ENCODE measurements around the gene KCNK13. TPM values are rescaled to one million over a fixed set of nuclear protein-coding genes. Genes with fewer than 3 reads are reported as not detected.
"Not testable (repeated sequence)": the region's sequence is repeated elsewhere in the genome, so short reads cannot be mapped to it uniquely, and the experiment has no call there.

Gene KCNK13
- not detected for total RNA-seq

- DNase-seq (ENCODE audit: extremely low spot score in 2 of 2), result no peak
- TF ChIP-seq POLR2AphosphoS5 (IDR thresholded peaks at IDR 0.05; ENCODE audit: insufficient read depth in 1 of 2, low read depth in 1 of 2) (no peak), POLR2A (IDR thresholded peaks at IDR 0.05) (no peak), CTCF (IDR thresholded peaks at IDR 0.05) (no peak)
These were observed at the start of gene KCNK13 for GRCh38 chr14:90061685-90062126. KCNK13 (plus strand) TSS chr14:90061994; CDS start chr14:90062206, 212 bp downstream.

DNA sequence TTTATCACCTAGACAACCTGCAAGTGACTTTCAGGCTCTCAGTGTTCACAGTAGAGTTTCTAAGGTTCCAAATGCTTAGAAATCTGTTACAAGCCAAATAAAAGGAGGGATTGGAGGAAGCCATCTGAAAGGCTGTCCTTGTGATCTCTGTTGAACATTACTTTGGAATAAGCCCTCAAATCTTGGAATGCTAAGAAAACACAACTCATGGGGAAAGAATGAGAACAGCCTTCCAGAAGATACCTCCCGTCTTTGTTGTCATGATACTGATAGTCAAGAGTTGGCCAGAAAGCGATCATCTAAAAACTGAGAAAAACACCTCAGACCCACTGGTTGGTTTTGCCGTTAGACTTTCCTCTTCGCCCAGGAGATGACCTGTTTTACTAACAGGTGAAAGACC, 44.4 kb upstream of the KCNK13 start:
- no peak overlapping the region for H3K4me3 ChIP-seq
- H3K9me3 ChIP-seq, result no peaks in the 10 kb centered on the region
- H3K27me3 ChIP-seq, result no peaks in the 10 kb centered on the region
- intact Hi-C loops (cut with DNase I), result no loop called here
- H3K4me1 ChIP-seq, result no peaks in the 10 kb centered on the region
- TF ChIP-seq CTCF (IDR thresholded peaks at IDR 0.05), result no peak
- TF ChIP-seq POLR2A (IDR thresholded peaks at IDR 0.05), result no peak
- no peak for TF ChIP-seq POLR2AphosphoS5 (IDR thresholded peaks at IDR 0.05; ENCODE audit: insufficient read depth in 1 of 2, low read depth in 1 of 2)
- no peak for DNase-seq (ENCODE audit: extremely low spot score in 2 of 2)
- peaks cover 0 to 15% of the 10 kb centered on the region in 2 donors for H3K36me3 ChIP-seq
- H3K27ac ChIP-seq, result no peak overlapping the region

More at GRCh38 chr14:90061685-90062126, at the start of gene KCNK13:
- H3K36me3 ChIP-seq, result no peaks in the 10 kb centered on the region
- intact Hi-C loops (cut with DNase I), result no loop called here
- H3K9me3 ChIP-seq, result no peaks in the 10 kb centered on the region
- no peak within 1 kb of the TSS for H3K27ac ChIP-seq
- no peaks in the 10 kb centered on the region for H3K27me3 ChIP-seq
- H3K4me1 ChIP-seq, result peaks cover 19% of the 10 kb centered on the region
- peak within 1 kb of the TSS; percentile 31 to 51 for H3K4me3 ChIP-seq

DNA sequence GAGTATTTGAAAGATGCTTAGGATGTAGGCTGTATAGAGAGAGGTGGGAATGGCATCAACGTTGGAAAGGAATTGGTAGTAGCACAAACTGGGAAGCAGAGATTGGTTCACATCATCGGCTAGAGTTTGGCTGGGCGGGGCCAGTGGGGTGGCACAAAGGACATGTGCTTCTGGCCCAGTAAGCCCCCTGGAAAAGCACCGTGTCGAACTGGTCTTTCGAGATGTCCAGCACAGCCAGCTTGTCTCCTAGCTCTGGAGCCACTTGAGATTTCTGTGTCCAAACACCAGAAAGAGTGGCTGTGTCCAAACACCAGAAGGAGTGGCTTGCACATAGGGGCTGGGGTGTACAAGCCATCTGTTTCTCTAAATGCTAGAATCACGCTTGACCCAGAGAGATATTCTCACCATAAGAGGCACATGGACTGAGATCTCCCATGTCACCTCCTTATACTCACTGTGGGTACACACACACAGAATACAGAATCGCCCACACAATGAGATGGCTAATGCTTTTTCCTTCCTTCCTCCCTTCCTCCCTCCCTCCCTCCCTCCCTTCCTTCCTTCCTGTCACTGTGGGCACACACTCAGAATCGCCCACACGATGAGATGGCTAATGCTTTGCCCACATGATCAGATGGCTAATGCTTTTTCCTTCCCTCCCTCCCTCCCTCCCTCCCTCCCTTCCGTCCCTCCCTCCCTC, 41.8 kb upstream of the KCNK13 start:
- Histone ChIP-seq H3K36me3 (peaks cover 0 to 20% of the 10 kb centered on the region in 2 donors), H3K4me1 (no peaks in the 10 kb centered on the region)
- DNase-seq (ENCODE audit: extremely low spot score in 2 of 2), result no peak

GRCh38 chr14:90023176-90023896, 38.5 kb upstream of the KCNK13 start:
- TF ChIP-seq CTCF (IDR thresholded peaks at IDR 0.05) (no peak), POLR2AphosphoS5 (IDR thresholded peaks at IDR 0.05; ENCODE audit: insufficient read depth in 1 of 2, low read depth in 1 of 2) (no peak), POLR2A (IDR thresholded peaks at IDR 0.05) (no peak)
- H3K27ac ChIP-seq, result no peak overlapping the region
- no peak overlapping the region for H3K4me3 ChIP-seq
- no peak for DNase-seq (ENCODE audit: extremely low spot score in 2 of 2)
- H3K9me3 ChIP-seq, result no peaks in the 10 kb centered on the region
- peaks cover 0 to 23% of the 10 kb centered on the region in 2 donors for H3K36me3 ChIP-seq
- intact Hi-C loops (cut with DNase I), result no loop called here
- H3K27me3 ChIP-seq, result no peaks in the 10 kb centered on the region
- no peaks in the 10 kb centered on the region for H3K4me1 ChIP-seq

More for the DNA sequence above, 41.8 kb upstream of the KCNK13 start:
- TF ChIP-seq POLR2A (IDR thresholded peaks at IDR 0.05) (no peak), POLR2AphosphoS5 (IDR thresholded peaks at IDR 0.05; ENCODE audit: insufficient read depth in 1 of 2, low read depth in 1 of 2) (no peak)
- Histone ChIP-seq H3K9me3 (no peaks in the 10 kb centered on the region), H3K27me3 (no peaks in the 10 kb centered on the region), H3K4me3 (no peak overlapping the region), H3K27ac (no peak overlapping the region)
- intact Hi-C loops (cut with DNase I), result no loop called here

DNA sequence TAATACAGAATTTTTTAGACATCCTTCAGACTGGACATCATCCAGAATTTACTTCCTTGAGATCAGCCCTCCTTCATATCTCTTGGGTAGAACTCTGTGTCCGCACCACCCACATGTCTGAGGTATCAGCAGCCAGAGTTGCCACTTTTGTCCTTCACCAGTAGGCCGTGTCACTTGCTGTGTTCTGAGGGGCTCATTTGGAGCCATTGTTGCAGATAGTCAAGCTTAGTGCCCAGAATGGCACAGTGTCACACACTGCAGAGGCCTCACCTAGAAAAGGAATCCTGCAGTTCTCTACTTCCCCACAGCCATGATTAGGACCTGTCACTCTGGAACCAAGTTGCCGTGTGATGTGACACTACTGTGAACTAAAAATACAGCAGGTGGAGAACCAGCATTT, 36.9 kb upstream of the KCNK13 start:
- H3K36me3 ChIP-seq, result peaks cover 0 to 19% of the 10 kb centered on the region in 2 donors
- no peak for DNase-seq (ENCODE audit: extremely low spot score in 2 of 2)
- intact Hi-C loops (cut with DNase I), result no loop called here
- no peaks in the 10 kb centered on the region for H3K4me1 ChIP-seq
- no peak overlapping the region for H3K4me3 ChIP-seq
- H3K9me3 ChIP-seq, result no peaks in the 10 kb centered on the region
- H3K27me3 ChIP-seq, result no peaks in the 10 kb centered on the region
- H3K27ac ChIP-seq, result no peak overlapping the region
- no peak for TF ChIP-seq POLR2AphosphoS5 (IDR thresholded peaks at IDR 0.05; ENCODE audit: insufficient read depth in 1 of 2, low read depth in 1 of 2)
- TF ChIP-seq POLR2A (IDR thresholded peaks at IDR 0.05), result no peak
- no peak for TF ChIP-seq CTCF (IDR thresholded peaks at IDR 0.05)

GRCh38 chr14:90026608-90027007, 35.2 kb upstream of the KCNK13 start:
- DNase-seq (ENCODE audit: extremely low spot score in 2 of 2); intact Hi-C loops (cut with DNase I); H3K27ac ChIP-seq; H3K4me1 ChIP-seq; H3K4me3 ChIP-seq; H3K9me3 ChIP-seq; H3K27me3 ChIP-seq: not testable (repeated sequence)
- peaks cover 0 to 12% of the 10 kb centered on the region in 2 donors for H3K36me3 ChIP-seq

All from vagina (tissue), 2 donors.